Embryonic facial prominence (tissue), 1 donor: ENCODE results near the gene CHI3L2.
"Not testable (repeated sequence)": the region's sequence is repeated elsewhere in the genome, so short reads cannot be mapped to it uniquely, and the experiment has no call there.

ENCODE experiments used
- DNase-seq: peaks from one replicate; pipeline ENCODE4 v3.0.0-alpha.2; 2016; ENCODE audit errors: extremely low spot score

CHI3L2 gene

DNA sequence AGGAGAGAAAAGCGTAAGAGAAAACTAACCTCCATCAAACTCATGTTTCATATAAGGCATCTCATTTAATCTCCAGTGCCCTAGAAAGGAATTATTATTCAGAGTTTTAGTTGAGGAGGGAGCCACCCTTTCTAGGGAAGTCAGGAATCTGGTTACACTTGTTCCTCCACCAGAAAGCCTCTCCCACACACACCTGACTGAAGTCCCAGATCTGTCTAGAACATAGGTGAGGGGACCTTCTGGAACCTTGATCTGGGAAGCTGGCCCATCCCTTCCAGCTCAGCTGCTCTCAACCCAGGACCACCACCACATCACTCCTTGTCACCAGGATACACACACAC lies 25.2 kb upstream of the CHI3L2 start:
- no peak for DNase-seq

DNA sequence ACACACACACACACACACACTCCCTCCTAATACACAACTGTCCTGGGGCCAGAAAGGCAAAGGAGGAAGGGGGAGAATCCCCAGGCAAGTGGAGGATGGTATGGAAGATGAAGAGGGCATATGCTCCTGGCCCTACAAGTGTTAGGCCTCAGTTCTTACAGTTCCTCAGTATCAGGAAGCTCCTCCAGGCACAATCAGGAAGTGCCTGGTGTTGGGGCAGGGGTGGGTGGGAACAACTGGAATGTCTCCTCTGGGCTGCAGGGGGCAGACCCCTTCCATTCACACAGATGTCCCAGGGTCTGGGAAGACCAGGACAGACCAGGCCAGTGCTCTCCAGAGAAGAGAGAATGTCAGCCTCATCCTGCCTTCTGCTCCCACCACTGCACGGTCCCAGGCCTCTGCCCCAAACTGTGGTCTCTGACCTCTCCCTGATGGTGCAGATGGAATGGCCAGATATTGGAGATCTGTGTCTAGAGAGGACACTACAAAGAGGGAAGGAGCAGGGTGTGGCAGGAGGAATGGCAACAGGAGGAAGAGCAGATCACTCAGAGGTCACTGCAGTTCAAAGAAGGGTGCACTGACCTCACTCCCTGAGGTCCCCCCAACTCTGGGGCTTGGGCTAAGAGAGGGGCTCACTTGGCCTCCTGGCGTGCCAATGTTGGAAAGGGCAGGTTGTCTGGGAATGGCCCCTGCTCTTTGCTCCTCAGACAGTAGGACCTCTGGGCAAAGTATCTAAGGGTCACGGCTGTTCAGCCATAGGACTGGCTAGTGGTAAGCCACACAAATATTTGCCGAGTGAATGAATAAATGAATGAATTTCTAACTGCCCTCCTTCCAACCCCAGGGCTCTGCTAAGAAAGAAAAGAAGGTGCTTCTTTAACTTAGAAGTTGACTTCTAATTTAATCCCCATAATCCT lies 24.5 kb upstream of the CHI3L2 start:
- no peak for DNase-seq

DNA sequence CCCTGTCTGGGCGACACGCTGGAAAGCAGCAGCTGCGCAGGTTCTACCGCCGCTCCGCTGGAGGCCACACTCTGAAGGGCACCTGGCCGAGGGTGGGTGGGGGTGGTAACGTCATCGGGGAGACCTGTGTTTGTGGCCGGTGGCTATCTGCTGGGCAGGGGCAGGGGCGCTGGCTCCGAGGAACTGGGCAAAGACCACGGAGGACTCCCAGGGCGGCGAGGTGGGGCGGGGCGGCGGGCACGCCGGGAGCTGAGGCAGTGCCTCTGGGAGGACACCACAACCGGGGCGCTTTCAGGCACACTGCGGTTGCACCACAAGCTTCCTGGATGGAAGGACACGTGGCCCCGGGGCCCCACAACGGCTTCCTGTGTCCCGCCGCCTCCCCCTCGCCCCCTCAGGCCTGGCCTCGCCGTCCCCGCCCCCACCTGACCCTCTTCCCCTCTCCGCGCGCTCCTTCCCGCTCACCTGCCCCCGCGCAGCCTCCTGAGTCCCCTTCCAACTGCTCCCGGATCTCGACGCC lies 23.8 kb upstream of the CHI3L2 start:
- no peak for DNase-seq

DNA sequence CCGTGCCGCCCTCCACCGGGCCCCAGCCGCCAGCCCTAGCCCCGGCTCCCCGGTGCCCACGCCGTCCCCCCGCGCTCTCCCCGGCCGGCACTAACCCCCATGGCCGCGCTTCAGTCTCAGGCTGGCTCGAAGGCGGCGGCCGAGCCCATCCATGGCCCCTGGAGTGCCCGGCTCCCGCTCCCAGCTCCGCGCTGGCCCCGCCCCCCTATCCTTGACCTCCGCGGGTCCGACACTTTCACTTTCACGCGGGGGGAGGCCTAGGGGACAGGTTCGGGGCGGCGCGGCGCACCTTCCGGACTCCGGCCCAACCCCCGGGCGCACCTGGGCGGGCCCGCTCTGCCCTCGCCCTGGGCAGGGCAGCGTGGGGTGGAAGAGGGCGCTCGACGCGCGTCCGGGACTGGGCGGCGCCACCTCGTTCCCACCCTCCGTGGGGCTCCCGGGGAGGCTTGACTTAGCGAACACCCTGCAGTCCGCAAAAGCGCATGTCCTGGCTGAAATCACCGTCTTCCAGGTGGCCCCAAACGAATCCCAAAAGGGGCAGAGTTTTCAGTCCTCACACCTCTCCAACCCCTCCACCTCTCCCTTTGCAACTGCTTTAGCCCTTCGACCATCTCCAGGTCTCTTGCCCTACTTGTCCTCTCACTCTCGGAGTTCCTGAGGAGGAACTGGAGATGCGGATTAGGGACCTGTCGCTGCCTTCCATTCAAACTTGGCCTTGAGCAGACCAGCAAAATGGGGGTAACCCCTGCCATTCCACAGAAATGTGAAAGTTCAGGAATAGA lies 23.1 kb upstream of the CHI3L2 start:
- no peak for DNase-seq

DNA sequence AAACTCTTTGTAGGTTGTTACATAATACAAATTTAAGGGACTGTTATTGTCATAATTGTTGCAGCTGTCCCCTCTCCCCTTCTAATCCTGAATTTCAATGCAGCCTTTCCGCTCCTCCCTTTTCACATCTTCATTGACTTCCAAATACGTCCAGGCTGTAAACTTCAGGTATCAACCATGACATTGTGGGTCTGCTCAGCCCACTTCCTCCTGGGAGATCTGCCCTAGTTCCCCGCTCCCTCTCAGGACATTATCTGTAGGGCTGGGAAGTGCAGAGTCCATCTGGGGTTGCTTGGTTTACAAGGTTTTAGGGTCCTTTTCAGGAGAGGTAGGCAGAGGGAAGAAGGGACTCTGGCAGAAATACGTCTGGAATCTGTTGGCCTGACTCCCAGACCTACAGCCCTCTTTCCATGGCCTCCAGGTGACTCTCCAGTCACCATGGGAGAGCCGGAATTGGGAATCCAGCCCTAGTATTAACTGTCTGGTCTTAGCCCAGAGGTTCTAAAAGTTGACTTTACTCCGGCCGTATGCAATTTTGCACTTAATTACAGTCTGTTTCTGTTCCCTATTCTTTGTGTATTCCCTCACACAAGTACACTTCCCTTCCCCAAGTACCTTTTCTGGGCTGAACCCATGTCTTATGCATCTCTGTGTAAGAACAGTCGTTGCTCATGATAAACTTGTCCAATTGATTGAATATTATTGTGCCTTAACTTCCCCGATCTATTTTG lies 22.4 kb upstream of the CHI3L2 start:
- DNase-seq = no peak

DNA sequence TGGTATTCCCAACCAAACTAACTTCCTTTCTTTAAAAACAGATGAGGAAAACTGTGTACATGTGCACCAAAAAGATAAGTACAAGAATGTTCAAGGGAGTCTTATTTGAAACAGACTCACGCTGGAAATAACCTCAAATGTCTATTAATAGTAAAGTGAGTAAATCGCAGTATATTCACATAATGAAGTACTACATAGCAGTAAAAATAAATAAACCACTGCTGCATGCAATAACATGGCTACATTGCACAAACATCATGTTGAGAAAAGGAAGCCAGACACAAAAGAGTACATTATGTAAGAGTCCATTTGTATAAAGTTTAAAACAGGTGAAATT lies 21.8 kb upstream of the CHI3L2 start:
- DNase-seq = no peak

DNA sequence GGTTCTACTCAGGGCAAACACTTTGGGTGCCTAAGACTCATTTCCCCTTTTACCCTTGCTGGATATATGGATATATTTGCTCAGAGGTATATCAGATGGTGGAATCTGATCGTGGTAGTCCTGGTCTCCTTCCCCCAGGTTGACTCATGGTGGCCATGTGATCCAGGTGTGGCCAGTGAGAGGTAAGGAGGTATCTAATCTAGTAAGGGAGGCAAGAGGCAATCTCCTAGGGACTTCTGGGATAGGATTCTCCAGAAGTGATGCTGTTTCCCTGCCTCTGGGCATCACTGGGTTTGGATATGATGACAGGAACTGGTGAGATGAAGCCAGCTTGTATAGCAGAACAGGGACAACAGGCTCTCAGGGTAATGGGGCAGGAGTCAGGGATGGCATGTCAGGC lies 18.6 kb upstream of the CHI3L2 start:
- no peak for DNase-seq

DNA sequence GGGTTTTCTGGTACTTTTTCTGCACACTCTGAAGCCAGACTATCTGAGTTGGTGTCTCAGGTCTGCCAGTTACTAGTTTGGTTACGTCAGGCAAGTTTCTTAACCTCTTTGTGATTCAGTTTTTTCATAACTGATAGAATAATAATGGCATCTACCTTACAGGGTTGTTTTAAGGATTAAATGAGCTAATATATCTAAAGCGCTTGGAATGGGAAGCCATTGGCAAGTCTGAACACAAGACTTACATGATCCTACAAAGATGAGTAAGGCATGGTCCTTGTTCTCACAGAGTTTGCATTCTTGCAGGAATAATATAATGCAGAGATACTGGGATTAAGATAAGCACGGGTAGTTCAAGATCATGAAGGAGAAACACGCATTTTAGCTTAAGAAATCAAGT lies 17.9 kb upstream of the CHI3L2 start:
- DNase-seq = no peak

DNA sequence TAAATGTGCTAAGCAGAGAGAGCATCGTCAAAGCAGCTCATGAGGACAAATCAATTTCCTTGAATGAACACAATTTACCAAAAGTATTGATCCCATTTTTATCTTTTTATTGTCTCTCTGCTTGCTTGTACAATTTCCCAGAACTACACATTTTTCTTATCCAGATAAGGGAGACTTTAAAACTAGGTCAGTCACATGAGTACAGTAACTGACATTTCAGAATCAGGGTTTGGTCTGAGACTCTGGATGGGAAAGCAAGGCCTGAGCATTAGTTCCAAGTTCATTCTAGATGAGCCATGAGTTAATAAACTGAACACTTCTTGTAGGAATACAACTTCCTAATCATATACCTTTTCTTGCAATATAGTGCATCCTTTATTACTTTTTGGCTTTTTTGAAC lies 15.6 kb upstream of the CHI3L2 start:
- DNase-seq = no peak

DNA sequence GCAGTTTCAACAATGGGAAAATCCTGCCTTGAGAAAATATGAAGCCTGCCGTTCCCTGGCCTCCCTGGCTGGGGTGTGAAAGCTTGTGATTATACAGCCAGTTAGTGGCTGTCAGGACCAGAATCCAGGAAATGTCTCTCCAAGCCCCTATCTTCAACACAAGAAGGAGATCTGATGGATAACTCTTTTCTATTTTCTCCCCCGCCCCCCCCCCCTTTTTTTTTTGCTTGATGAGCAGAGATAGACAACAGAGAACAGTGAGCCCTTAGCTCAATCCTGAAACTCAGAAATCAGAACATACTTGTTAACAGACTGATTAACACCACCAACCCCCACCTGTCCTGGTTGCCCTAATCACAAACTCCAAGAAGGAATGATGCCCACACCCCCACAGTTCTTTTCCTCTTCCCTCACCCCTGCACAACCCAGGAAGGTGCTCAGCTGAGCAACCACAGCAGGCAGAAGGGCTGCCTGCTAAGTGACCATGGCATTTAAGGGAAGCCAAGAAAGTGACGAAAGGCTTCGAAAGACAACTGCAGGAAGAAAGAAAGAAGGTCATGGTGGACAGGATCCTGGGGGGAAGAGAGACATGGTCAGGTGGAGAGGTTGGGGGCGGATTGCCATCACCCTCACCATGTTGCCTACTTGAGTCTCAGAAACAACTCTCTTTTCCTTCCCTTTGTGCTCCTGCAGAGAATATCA lies 14.7 kb upstream of the CHI3L2 start:
- no peak for DNase-seq

DNA sequence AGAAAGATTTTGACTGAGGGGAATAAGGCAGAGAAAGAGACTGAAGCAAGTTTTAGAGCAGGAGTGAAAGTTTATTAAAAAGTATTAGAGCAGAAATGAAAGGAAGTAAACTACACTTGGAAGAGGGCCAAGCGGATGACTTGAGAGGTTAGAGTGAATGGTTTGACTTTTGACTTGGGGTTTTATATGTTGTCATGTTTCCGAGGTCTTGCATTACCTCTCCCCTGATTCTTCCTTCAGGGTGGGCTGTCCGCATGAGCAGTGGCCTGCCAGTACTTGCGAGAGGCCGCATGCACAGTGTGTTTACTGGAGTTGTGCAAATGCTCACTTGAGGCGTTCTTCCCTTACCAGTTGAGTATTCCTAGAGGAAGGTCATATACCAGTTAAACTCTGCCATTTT lies 14.1 kb upstream of the CHI3L2 start:
- DNase-seq = no peak

DNA sequence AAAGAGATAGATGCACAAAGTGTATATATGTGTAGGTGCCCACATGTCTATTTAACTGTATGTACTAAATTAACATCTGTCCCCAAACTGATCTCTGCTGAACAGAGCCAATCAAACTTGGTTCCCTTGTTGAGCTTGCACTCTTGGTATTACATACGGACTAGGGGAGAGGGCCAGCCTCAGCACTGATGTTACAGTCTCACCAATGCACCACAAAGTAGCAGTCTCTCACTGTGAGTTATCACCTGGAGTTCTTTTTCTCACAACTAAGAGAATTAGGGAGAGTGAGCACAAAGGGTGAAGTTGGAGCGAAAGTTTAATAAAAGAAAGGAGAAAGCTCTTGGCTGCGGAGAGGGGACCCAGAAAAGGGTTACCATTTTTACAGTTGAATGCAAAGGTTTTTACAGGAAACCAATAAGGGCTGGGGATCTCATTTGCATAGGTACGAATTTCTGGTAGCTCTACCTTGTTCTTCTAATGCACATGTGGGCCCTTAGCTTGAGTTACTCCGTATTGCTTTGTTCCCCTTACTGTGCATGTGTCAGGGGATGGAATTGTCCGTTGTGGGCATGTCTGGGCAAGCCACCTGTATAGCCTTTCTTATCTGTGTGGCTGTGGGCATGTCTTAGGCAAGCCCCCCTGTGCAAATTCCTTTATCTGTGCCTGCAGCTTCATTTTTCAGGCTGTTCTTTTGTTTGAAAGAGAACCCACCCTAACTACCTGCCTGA lies 13.3 kb upstream of the CHI3L2 start:
- no peak for DNase-seq

DNA sequence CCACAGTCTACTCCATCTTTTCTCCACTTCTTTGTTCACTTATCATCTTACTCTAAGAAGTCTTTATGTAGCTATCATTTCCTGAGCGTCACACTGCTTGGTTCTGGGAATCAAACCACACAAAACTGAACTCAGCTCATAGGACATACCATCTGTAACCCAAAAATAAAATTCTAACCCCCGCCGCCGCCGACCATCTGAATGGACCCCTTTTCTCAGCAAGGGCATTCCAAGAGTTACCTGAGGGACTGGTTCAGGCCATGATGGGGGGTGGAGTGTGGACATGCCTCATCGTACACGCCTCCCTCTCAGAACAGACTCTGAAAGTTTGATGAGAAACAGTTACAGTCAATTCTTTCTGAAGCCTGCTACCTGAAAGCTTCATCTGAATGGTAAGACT lies 12.6 kb upstream of the CHI3L2 start:
- no peak for DNase-seq

DNA sequence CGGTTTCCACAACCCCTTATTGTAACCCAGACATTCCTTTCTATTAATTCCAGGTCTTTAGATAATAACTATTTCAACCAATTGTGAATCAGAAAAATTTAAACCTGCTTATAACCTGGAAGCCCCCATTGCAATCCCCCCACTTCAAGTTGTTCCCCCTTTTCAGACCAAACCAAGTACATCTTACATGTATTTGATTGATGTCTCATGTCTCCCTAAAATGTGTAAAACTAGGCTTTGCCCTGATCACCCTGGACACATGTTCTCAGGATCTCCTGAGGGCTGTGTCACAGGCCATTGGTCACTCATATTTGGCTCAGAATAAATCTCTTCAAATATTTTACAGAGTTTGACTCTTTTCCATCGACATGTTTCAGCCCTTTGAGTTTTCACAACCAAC lies 12.2 kb upstream of the CHI3L2 start:
- not testable (repeated sequence) for DNase-seq

DNA sequence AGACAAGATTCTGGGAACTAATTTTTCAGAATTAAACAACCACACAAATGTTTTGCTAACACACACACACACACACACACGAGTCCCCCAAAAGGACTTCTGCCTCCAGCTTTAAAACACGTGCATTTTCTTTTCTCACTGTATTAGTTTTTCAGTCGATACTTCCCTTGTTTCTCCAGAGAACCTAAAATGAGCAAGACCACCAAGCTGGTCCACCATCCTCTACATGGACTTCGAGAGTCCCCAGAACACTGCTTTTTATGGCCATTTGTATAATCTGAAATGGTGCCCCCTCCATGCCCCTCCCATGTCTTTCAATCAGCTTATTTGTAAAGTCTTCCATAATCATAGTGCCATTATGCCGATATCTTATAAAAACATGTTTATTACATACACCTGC lies 10.8 kb upstream of the CHI3L2 start:
- no peak for DNase-seq

DNA sequence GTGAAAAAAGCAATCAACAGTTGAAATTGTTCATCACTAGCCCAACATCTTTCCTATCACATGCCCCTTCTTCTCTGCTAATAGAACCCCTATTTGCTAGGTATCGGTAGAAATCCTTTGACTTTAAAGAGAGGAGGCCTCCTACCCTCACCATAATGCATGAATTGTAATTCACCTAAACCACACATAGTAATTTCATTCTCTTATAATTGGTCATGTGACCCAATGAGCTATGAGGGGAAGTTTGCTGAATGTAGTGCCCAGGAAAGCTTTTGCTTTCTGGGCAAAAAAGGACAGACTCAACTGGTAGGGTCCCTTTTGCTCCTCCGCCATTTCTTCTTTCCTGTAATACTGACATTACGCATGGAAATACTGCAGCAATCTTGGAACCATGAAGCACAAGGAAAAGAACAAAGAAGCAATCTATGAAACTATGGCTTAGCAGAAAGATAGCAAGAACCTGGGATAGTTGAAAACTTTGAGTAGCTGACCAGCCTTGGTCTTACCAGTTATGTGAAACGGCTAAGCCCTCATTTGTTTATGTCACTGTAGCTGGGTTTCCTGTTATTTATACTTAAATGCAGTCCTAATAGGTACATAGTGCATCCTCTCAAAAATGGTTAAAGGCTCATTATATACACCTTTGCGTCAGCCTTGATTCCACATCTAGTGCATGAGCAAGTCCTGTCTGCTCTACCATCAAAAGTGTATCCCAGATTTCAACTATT lies 10.2 kb upstream of the CHI3L2 start:
- DNase-seq = no peak

DNA sequence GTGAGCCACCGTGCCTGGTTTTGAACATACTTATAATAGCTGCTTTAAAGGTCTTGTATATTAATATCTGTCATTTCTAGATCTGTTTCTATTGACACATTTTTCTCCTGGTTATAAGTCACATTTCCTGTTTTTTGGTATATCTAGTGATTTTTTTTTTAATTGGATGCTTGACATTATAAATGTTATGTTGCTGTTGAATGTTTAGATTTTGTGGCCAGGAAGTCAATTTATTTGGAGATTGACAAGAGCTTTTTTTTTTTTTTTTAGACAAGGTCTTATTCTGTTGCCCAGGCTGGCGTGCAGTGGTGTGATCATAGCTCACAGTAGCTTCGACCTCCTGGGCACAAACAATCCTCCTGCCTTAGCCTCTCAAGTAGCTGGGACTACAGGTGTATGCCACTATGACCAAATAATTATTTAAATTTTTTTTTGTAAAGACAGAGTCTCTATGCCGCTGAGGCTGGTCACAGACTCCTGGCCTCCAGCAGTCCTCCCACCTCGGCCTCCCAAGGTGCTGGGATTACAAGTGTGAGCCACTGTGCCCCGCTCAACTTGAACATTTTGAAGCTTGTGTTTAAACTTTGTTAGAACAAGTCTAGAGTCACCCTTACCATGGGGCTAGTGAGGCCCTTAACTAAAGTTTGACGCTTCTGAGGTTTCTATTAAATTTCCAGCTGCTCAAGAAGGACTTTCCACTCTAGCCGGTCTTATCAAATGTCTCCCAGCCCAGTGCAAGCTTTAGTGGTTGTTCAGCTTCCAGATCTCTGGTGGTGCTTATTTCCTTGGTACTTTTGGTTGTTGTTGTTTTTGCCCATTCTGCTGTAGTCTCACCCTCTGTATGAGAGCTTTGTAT lies 8.6 kb upstream of the CHI3L2 start:
- DNase-seq = no peak

DNA sequence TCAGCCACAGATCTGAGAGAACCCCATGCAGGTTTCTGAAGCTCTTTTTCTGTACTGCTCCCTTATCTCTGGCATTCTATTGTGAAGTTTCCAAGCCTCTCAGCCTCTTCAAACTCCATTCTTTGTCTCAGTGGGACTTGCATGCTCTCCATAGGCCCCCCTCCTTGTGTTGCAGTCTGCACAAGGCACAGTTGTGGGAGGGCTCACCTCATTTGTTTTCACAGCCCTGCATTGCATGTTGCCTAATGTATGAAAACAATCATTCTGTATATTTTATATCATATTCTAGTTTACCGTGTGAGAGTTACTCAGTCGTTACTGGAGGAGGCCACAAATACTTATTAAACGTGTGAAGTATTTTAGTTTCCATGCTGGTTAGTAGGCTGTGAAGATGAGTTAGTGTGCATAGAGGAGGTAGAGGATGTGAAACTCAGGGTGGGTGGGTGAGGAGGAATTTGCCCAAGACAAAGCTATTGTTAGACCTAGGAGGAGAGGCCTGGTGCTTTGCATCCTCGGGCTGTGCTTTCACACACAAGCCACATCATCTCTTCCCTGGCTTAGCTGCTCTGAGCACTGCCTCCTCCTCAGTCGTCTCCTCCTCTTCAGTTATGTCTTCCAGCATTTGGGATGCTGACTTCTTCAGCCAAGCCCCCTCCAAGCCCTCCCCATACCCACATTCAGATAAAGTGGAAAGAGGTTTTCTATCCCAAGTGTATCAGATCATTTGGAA lies 7.8 kb upstream of the CHI3L2 start:
- DNase-seq = no peak
